Panc1 (cell line): ENCODE data around the gene TIMM44. TPM values are rescaled to one million over a fixed set of nuclear protein-coding genes. Genes with fewer than 3 reads are reported as not detected.

Experiments
- ATAC-seq: fragments of 200-7000 bp; cut with Tn5 transposase; 2 replicates; pipeline ENCODE4 v1.9.1; 2020; ENCODE audit warnings: mild to moderate bottlenecking, moderate library complexity
- BruUV-seq: library from RNA; stranded (reverse); fragments of 400-500 nt; replicated peaks from 2 replicates; lab custom pipeline; 2021; lab: Mats Ljungman, UMichigan
- CTCF ChIA-PET: fragments of 300-600 bp; sonication (Branson Sonifier 250); formaldehyde crosslinking; loops from one replicate; lab custom pipeline; 2022; ENCODE audit warnings: antibody characterized with exemption; lab: Charles Lee
- POLR2A ChIA-PET: fragments of 300-600 bp; sonication (Branson Sonifier 250); formaldehyde crosslinking; loops from one replicate; lab custom pipeline; 2022; ENCODE audit warnings: antibody characterized with exemption; lab: Charles Lee
- DNase-seq: peaks from one replicate; pipeline ENCODE4 v3.0.0-alpha.2; 2010; ENCODE audit warnings: low read depth, low spot score
- H3K27ac ChIP-seq: 2 replicates; pipeline ENCODE4 v1.5.1; 2011; ENCODE audit warnings: mild to moderate bottlenecking, low read length, inconsistent platforms
- H3K27me3 ChIP-seq: fragments of 200-500 bp; sonication (Bioruptor generic); 2 replicates; pipeline ENCODE4 v1.6.0; 2014; ENCODE audit warnings: low read length, inconsistent platforms; ENCODE audit not compliant: control insufficient read depth, insufficient read depth
- H3K36me3 ChIP-seq: fragments of 200-500 bp; sonication (Bioruptor generic); 2 replicates; pipeline ENCODE4 v1.5.1; 2014; ENCODE audit warnings: inconsistent platforms, mild to moderate bottlenecking, low read length, moderate library complexity; ENCODE audit not compliant: control insufficient read depth, insufficient read depth
- H3K4me1 ChIP-seq: 2 replicates; pipeline ENCODE4 v1.5.1; 2011; ENCODE audit warnings: inconsistent platforms, mild to moderate bottlenecking, low read length, moderate library complexity; ENCODE audit not compliant: control insufficient read depth, insufficient read depth
- H3K4me3 ChIP-seq, 2 experiments: 2 replicates each; pipeline ENCODE4 v1.5.1; 2011 to 2012; ENCODE audit warnings: low read depth in 2 of 2, low read length in 2 of 2, mild to moderate bottlenecking in 2 of 2, inconsistent platforms in 1 of 2, moderate library complexity in 1 of 2
- H3K9me3 ChIP-seq: fragments of 200-500 bp; sonication (Bioruptor generic); 2 replicates; pipeline ENCODE4 v1.5.1; 2014; ENCODE audit warnings: low read depth, mild to moderate bottlenecking, inconsistent platforms, low read length, moderate library complexity; ENCODE audit not compliant: control insufficient read depth, insufficient read depth
- POLR2AphosphoS5 ChIP-seq: IDR thresholded peaks from 2 replicates; pipeline ENCODE4 v1.6.1; 2012; ENCODE audit warnings: mild to moderate bottlenecking, low read depth, low read length, moderate library complexity
- SIN3A ChIP-seq: IDR thresholded peaks from 2 replicates; pipeline ENCODE4 v1.6.1; 2012; ENCODE audit warnings: low read depth, mild to moderate bottlenecking, low read length, moderate library complexity, borderline replicate concordance; ENCODE audit not compliant: insufficient read depth
- TCF7L2 ChIP-seq: IDR thresholded peaks from 2 replicates; pipeline ENCODE4 v1.6.1; 2011; ENCODE audit warnings: mild to moderate bottlenecking, low read depth, low read length, inconsistent platforms
- in situ Hi-C: cut with HindIII; loops from 2 replicates; pipeline ENCODE4 v1.10.0; 2016; ENCODE audit warnings: low sequenced_read_pairs, low pct_unique_long_range_greater_than_20kb
- intact Hi-C: fragments of 100-400 bp; cut with micrococcal nuclease; formaldehyde crosslinking; loops from one replicate; pipeline ENCODE4 v1.10.0; 2022; ENCODE audit not compliant: unreplicated experiment
- total RNA-seq: library from RNA; stranded (reverse); gene quantifications from one replicate; pipeline ENCODE4 v1.2.1, GENCODE V29; 2021; ENCODE audit not compliant: unreplicated experiment
- TF ChIP-seq, protein P1 (sequence below): fragments of 450-650 bp; IDR thresholded peaks from 2 replicates; pipeline ENCODE4 v1.5.1; 2017; ENCODE audit warnings: mild to moderate bottlenecking
- TF ChIP-seq, protein P2 (sequence below), 2 experiments: IDR thresholded peaks; 2 replicates each; pipeline ENCODE4 v1.6.1; 2011 to 2012; ENCODE audit warnings: low read depth in 2 of 2, control low read depth in 1 of 2, low read length in 1 of 2, mild to moderate bottlenecking in 1 of 2, moderate library complexity in 1 of 2; ENCODE audit not compliant: insufficient read depth in 1 of 2

TIMM44 gene
- total RNA-seq, 1 experiment from 2014 or later = 105 TPM

DNA sequence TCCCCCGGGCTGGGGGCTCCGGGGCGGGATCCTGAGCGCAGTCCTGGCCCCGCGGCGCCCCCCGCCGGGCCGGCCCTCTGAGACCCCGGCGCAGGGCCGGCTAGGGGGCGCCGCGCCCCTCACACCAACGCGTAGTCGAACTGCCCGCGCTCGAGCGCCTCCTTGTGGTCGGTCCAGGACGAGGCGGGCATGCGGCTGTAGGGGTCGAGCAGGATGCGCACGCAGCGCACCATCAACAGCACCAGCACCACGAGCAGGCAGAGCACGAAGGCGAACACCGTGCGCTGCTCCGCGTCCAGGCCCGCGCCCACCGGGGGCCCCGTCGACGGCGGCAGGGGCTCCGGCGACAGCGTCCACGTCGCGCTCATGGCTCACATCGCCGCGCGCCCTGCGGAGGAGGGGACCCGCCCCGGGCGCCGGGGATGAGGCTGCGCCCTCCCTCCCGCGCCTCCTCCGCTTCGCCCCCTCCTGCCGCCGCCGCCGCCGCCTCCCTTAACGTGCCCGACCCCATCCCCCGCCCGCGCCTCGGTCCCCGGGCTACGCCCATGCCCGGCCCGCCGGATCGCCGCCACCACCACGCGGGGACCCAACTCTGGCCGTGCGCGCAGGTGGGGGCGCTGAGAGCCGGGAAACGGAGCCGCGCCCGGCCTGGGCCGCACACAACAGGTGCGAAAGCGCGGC is 18.2 kb downstream of the TIMM44 start:
- peaks cover 55% of the 10 kb centered on the region for H3K4me1 ChIP-seq
- in situ Hi-C loops (no loop called here), intact Hi-C loops (no loop called here)
- TF ChIP-seq, protein P1, sequence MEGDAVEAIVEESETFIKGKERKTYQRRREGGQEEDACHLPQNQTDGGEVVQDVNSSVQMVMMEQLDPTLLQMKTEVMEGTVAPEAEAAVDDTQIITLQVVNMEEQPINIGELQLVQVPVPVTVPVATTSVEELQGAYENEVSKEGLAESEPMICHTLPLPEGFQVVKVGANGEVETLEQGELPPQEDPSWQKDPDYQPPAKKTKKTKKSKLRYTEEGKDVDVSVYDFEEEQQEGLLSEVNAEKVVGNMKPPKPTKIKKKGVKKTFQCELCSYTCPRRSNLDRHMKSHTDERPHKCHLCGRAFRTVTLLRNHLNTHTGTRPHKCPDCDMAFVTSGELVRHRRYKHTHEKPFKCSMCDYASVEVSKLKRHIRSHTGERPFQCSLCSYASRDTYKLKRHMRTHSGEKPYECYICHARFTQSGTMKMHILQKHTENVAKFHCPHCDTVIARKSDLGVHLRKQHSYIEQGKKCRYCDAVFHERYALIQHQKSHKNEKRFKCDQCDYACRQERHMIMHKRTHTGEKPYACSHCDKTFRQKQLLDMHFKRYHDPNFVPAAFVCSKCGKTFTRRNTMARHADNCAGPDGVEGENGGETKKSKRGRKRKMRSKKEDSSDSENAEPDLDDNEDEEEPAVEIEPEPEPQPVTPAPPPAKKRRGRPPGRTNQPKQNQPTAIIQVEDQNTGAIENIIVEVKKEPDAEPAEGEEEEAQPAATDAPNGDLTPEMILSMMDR = peak; percentile 95
- no peak for TF ChIP-seq TCF7L2
- no peaks in the 10 kb centered on the region for H3K36me3 ChIP-seq
- H3K27ac ChIP-seq = no peak overlapping the region
- peak overlapping the region; percentile 39 to 46 for H3K4me3 ChIP-seq
- TSS peak; percentile 66 for BruUV-seq
- ATAC-seq = peak; percentile 24
- H3K9me3 ChIP-seq = no peaks in the 10 kb centered on the region
- POLR2A ChIA-PET = no interaction called here
- no peak for DNase-seq
- CTCF ChIA-PET = no interaction called here
- no peaks in the 10 kb centered on the region for H3K27me3 ChIP-seq

DNA sequence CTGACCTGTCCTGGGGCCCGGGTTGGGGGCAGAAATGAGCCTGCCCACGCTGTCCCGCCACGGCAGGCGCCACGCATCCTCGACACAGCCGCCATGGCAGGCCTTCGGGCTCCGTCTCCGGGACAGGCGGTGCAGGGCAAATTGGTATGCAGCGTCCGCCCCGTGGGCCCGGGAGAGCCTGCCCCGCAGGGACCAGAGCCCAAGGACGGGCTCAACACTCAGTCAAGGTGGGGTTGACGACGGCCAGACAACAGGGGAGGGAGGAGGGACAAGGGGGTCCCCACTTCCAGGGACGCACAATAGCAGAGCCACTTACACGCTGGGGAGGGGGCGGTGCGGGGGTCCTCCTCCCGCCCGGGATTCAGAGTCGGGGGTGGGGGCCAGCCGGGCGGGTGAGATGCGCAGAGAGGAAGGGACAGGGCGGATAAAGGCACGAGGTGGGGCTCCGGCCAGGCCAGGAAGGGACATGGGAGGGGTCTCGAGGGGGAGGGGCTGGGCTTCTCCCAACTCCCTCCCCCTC is 18.8 kb downstream of the TIMM44 start:
- BruUV-seq = no TSS peak
- Histone ChIP-seq H3K4me3 (peak overlapping the region; percentile 39 to 46), H3K36me3 (no peaks in the 10 kb centered on the region; the same call in 1 of the 2 replicates), H3K27me3 (no peaks in the 10 kb centered on the region), H3K9me3 (no peaks in the 10 kb centered on the region), H3K27ac (peak overlapping the region; percentile 34; the same call in 1 of the 2 replicates), H3K4me1 (peaks cover 52% of the 10 kb centered on the region)
- TF ChIP-seq, protein P1 = no peak
- TF ChIP-seq SIN3A = no peak; the same call in 1 of the 2 replicates
- TF ChIP-seq POLR2AphosphoS5 = no peak
- no peak for TF ChIP-seq TCF7L2
- TF ChIP-seq, protein P2, sequence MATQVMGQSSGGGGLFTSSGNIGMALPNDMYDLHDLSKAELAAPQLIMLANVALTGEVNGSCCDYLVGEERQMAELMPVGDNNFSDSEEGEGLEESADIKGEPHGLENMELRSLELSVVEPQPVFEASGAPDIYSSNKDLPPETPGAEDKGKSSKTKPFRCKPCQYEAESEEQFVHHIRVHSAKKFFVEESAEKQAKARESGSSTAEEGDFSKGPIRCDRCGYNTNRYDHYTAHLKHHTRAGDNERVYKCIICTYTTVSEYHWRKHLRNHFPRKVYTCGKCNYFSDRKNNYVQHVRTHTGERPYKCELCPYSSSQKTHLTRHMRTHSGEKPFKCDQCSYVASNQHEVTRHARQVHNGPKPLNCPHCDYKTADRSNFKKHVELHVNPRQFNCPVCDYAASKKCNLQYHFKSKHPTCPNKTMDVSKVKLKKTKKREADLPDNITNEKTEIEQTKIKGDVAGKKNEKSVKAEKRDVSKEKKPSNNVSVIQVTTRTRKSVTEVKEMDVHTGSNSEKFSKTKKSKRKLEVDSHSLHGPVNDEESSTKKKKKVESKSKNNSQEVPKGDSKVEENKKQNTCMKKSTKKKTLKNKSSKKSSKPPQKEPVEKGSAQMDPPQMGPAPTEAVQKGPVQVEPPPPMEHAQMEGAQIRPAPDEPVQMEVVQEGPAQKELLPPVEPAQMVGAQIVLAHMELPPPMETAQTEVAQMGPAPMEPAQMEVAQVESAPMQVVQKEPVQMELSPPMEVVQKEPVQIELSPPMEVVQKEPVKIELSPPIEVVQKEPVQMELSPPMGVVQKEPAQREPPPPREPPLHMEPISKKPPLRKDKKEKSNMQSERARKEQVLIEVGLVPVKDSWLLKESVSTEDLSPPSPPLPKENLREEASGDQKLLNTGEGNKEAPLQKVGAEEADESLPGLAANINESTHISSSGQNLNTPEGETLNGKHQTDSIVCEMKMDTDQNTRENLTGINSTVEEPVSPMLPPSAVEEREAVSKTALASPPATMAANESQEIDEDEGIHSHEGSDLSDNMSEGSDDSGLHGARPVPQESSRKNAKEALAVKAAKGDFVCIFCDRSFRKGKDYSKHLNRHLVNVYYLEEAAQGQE (IDR thresholded peaks at IDR 0.05; ENCODE audit: insufficient read depth in 1 of 2, low read depth in 2 of 2, low read length in 1 of 2) = no peak
- in situ Hi-C loops (no loop called here), intact Hi-C loops (no loop called here)
- POLR2A ChIA-PET = no interaction called here
- CTCF ChIA-PET = interaction anchor here (0.7 kb wide), 1 partner anchor 13 kb away, joined by 4 read pairs; no protein-coding TSS in a partner anchor
- ATAC-seq = no peak
- no peak for DNase-seq
